HepG2 (cell line): ENCODE measurements around the gene DSCAM. TPM values are rescaled to one million over a fixed set of nuclear protein-coding genes. Genes with fewer than 3 reads are reported as not detected.

Source experiments
- PHF20 ChIP-seq: sonication (generic); formaldehyde crosslinking; IDR thresholded peaks from 2 replicates; pipeline ENCODE4 v1.5.0; 2020; ENCODE audit warnings: mild to moderate bottlenecking, missing genetic modification reagents
- RBM39 ChIP-seq: fragments of 200-400 bp; formaldehyde crosslinking; IDR thresholded peaks from one replicate; pipeline ENCODE4 v1.6.1; 2018; ENCODE audit warnings: antibody characterized with exemption, mild to moderate bottlenecking, low read depth, low read length; ENCODE audit not compliant: poor library complexity, severe bottlenecking
- TGIF2 ChIP-seq: IDR thresholded peaks from 2 replicates; pipeline ENCODE4 v1.6.1; 2016; ENCODE audit warnings: control low read depth, missing compliant biosample characterization
- polyA plus RNA-seq, 8 experiments: library from polyadenylated mRNA; depleted of rRNA in 3 of 8; stranded (reverse) in 7 of 8; unstranded in 1 of 8; fragments of >200 nt; fragmentation: Illumina TruSeq in 4 of 8; extraction: Trizol in 4 of 8; gene quantifications; 2 replicates each; pipeline versions ENCODE4 v1.2.1 to v1.2.3, GENCODE V29; 2011 to 2016; ENCODE audit warnings: low read depth in 4 of 8, missing spikeins in 1 of 8, mixed read lengths in 1 of 8; ENCODE audit not compliant: insufficient read depth in 1 of 8
- total RNA-seq, 5 experiments: library from RNA; depleted of rRNA; stranded (reverse); fragments of >200 nt; fragmentation: Illumina TruSeq; extraction: Trizol; gene quantifications; 2 replicates each; pipeline ENCODE4 v1.2.3, GENCODE V29; 2016; ENCODE audit warnings: low read depth in 1 of 5
- TF ChIP-seq, protein P1 (sequence below): sonication (generic); formaldehyde crosslinking; IDR thresholded peaks from one replicate; pipeline ENCODE4 v1.5.1; 2020; ENCODE audit warnings: mild to moderate bottlenecking, missing genetic modification reagents; ENCODE audit errors: not compliant biosample characterization

Gene DSCAM
- total and polyA plus RNA-seq, 2 of the 13 experiments (the other 11 are each of a cell fraction or from before 2014, with no cell fraction given) = not detected

DNA sequence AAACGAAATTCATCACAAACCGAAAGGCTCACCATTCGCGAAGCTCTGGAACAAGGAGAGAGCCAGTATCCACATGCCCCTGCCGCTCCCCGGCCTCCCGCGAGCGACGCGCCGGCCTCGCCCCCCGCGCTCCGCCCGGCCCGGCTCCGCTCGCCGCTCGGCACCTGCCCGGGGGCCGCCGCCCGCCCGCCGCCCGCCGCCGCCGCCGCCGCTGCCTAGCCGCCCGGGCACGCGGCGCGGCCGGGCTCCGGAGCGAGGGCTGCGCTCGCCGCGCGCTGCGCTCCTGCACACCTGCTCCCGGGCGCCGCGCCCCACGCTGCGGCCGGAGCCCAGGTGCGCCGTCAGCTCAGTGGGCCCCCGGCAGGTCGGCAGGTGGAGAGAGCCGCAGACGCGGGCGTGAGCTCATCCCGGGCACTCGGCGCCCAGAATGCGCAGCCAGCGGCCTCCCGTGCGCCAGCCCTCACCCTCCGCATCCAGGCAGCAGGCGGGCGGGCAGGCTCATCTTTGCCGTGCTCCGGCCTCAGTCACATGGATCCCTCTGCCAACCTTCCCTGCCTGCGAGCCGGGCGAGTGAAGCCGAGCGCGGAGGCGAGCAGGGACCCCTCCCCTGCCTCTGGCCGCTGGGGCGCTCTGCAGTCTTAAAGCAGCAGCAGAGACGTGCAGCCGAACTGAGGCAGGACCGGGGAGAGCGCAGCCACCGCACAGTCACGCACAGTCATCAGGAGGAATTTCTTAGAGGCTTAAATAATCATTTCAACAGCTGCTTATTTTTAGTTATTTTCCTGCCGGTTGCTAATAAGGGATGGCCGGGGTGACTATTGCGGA is at the start of gene DSCAM (continued):
- no peak for TF ChIP-seq RBM39
- TF ChIP-seq TGIF2 (CRISPR knock-in tag) = no peak
- TF ChIP-seq, protein P1, sequence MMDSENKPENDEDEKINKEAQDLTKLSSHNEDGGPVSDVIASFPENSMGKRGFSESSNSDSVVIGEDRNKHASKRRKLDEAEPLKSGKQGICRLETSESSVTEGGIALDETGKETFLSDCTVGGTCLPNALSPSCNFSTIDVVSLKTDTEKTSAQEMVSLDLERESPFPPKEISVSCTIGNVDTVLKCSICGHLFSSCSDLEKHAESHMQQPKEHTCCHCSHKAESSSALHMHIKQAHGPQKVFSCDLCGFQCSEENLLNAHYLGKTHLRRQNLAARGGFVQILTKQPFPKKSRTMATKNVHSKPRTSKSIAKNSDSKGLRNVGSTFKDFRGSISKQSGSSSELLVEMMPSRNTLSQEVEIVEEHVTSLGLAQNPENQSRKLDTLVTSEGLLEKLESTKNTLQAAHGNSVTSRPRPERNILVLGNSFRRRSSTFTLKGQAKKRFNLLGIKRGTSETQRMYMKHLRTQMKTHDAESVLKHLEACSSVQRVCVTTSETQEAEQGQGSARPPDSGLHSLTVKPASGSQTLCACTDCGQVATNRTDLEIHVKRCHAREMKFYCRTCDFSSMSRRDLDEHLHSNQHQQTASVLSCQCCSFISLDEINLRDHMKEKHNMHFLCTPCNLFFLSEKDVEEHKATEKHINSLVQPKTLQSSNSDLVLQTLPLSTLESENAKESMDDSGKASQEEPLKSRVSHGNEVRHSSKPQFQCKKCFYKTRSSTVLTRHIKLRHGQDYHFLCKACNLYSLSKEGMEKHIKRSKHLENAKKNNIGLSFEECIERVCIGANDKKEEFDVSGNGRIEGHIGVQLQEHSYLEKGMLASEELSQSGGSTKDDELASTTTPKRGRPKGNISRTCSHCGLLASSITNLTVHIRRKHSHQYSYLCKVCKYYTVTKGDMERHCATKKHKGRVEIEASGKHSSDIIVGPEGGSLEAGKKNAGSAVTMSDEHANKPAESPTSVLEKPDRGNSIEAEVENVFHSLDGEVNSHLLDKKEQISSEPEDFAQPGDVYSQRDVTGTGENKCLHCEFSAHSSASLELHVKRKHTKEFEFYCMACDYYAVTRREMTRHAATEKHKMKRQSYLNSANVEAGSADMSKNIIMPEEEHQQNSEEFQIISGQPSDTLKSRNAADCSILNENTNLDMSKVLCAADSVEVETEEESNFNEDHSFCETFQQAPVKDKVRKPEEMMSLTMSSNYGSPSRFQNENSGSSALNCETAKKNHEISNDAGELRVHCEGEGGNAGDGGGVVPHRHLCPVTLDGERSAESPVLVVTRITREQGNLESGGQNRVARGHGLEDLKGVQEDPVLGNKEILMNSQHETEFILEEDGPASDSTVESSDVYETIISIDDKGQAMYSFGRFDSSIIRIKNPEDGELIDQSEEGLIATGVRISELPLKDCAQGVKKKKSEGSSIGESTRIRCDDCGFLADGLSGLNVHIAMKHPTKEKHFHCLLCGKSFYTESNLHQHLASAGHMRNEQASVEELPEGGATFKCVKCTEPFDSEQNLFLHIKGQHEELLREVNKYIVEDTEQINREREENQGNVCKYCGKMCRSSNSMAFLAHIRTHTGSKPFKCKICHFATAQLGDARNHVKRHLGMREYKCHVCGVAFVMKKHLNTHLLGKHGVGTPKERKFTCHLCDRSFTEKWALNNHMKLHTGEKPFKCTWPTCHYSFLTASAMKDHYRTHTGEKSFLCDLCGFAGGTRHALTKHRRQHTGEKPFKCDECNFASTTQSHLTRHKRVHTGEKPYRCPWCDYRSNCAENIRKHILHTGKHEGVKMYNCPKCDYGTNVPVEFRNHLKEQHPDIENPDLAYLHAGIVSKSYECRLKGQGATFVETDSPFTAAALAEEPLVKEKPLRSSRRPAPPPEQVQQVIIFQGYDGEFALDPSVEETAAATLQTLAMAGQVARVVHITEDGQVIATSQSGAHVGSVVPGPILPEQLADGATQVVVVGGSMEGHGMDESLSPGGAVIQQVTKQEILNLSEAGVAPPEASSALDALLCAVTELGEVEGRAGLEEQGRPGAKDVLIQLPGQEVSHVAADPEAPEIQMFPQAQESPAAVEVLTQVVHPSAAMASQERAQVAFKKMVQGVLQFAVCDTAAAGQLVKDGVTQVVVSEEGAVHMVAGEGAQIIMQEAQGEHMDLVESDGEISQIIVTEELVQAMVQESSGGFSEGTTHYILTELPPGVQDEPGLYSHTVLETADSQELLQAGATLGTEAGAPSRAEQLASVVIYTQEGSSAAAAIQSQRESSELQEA (CRISPR knock-in tag) = no peak
- no peak for TF ChIP-seq PHF20 (CRISPR knock-in tag)
